H9 (cell line): Measurements from ENCODE around the gene CADPS. TPM values are rescaled to one million over a fixed set of nuclear protein-coding genes. Genes with fewer than 3 reads are reported as not detected.

Experiments used
- DNase-seq: peaks from one replicate; pipeline ENCODE4 v3.0.0-alpha.2; 2017
- H2AFZ ChIP-seq: one replicate; pipeline ENCODE4 v1.6.1; 2013; ENCODE audit warnings: mild to moderate bottlenecking, low read length, control low read depth, moderate library complexity
- H2AK5ac ChIP-seq: 2 replicates; pipeline ENCODE4 v1.6.1; 2013; ENCODE audit warnings: low read length, control low read depth, mixed read lengths; ENCODE audit not compliant: insufficient read length
- H2BK120ac ChIP-seq: one replicate; pipeline ENCODE4 v1.6.1; 2013; ENCODE audit warnings: low read depth, mild to moderate bottlenecking, low read length, control low read depth, inconsistent platforms; ENCODE audit not compliant: poor library complexity, severe bottlenecking
- H2BK12ac ChIP-seq: 2 replicates; pipeline ENCODE4 v1.6.1; 2013; ENCODE audit warnings: low read length, control low read depth, mixed read lengths, low read depth; ENCODE audit not compliant: insufficient read length
- H2BK15ac ChIP-seq: 2 replicates; pipeline ENCODE4 v1.6.1; 2013; ENCODE audit warnings: low read depth, low read length, control low read depth
- H2BK20ac ChIP-seq: one replicate; pipeline ENCODE4 v1.6.1; 2013; ENCODE audit warnings: low read depth, mild to moderate bottlenecking, low read length, control low read depth, inconsistent platforms; ENCODE audit not compliant: poor library complexity, severe bottlenecking
- H2BK5ac ChIP-seq: 2 replicates; pipeline ENCODE4 v1.6.1; 2013; ENCODE audit warnings: low read length, control low read depth, mixed read lengths; ENCODE audit not compliant: insufficient read length
- H3K14ac ChIP-seq: 2 replicates; pipeline ENCODE4 v1.6.1; 2013; ENCODE audit warnings: low read length, control low read depth; ENCODE audit not compliant: insufficient read depth
- H3K18ac ChIP-seq: 2 replicates; pipeline ENCODE4 v1.6.1; 2013; ENCODE audit warnings: low read depth, mild to moderate bottlenecking, mixed read lengths, low read length, control low read depth; ENCODE audit not compliant: insufficient read length
- H3K23ac ChIP-seq: 2 replicates; pipeline ENCODE4 v1.6.1; 2013; ENCODE audit warnings: low read length, control low read depth, mixed read lengths, low read depth; ENCODE audit not compliant: insufficient read length
- H3K23me2 ChIP-seq: 2 replicates; pipeline ENCODE4 v1.6.1; 2013; ENCODE audit warnings: low read depth, mild to moderate bottlenecking, mixed read lengths, low read length, control low read depth; ENCODE audit not compliant: insufficient read length, poor library complexity, severe bottlenecking
- H3K27ac ChIP-seq: 2 replicates; pipeline ENCODE4 v1.5.1; 2013; ENCODE audit warnings: low read length, control low read depth, mixed read lengths, low read depth; ENCODE audit not compliant: insufficient read length
- H3K27me3 ChIP-seq: 2 replicates; pipeline ENCODE4 v1.6.1; 2013; ENCODE audit warnings: low read length, control low read depth, inconsistent platforms; ENCODE audit not compliant: insufficient read depth
- H3K4ac ChIP-seq: 2 replicates; pipeline ENCODE4 v1.6.1; 2013; ENCODE audit warnings: low read depth, mild to moderate bottlenecking, control low read depth, inconsistent platforms, low read length, moderate library complexity
- H3K4me1 ChIP-seq: 2 replicates; pipeline ENCODE4 v1.6.1; 2013; ENCODE audit warnings: low read length, control low read depth, inconsistent platforms; ENCODE audit not compliant: insufficient read depth
- H3K4me2 ChIP-seq: 2 replicates; pipeline ENCODE4 v1.6.1; 2013; ENCODE audit warnings: low read length, control low read depth, mixed read lengths; ENCODE audit not compliant: insufficient read length, insufficient read depth
- H3K56ac ChIP-seq: 2 replicates; pipeline ENCODE4 v1.6.1; 2013; ENCODE audit warnings: low read depth, mild to moderate bottlenecking, mixed read lengths, low read length, control low read depth; ENCODE audit not compliant: insufficient read length
- H3K79me1 ChIP-seq: 2 replicates; pipeline ENCODE4 v1.6.1; 2013; ENCODE audit warnings: low read depth, mild to moderate bottlenecking, moderate library complexity, low read length, control low read depth, inconsistent platforms; ENCODE audit not compliant: insufficient read depth, poor library complexity, severe bottlenecking
- H3K79me2 ChIP-seq: 2 replicates; pipeline ENCODE4 v1.6.1; 2013; ENCODE audit warnings: low read length, control low read depth, inconsistent platforms; ENCODE audit not compliant: insufficient read depth
- H3K9ac ChIP-seq: 2 replicates; pipeline ENCODE4 v1.6.1; 2013; ENCODE audit warnings: low read length, control low read depth, mixed read lengths; ENCODE audit not compliant: insufficient read length; ENCODE audit errors: extremely low read depth
- H3K9me3 ChIP-seq: one replicate; pipeline ENCODE4 v1.6.1; 2013; ENCODE audit warnings: low read depth, low read length, inconsistent platforms; ENCODE audit not compliant: control insufficient read depth
- H3T11ph ChIP-seq: one replicate; pipeline ENCODE4 v1.6.1; 2013; ENCODE audit warnings: mild to moderate bottlenecking, low read length, control low read depth, inconsistent platforms
- H4K20me1 ChIP-seq: one replicate; pipeline ENCODE4 v1.6.1; 2013; ENCODE audit not compliant: control insufficient read depth, insufficient read length, insufficient read depth
- H4K5ac ChIP-seq: 2 replicates; pipeline ENCODE4 v1.6.1; 2013; ENCODE audit warnings: low read depth, mild to moderate bottlenecking, mixed read lengths, low read length, control low read depth; ENCODE audit not compliant: insufficient read length
- H4K8ac ChIP-seq: replicated peaks from 2 replicates; pipeline ENCODE4 v1.6.1; 2013; ENCODE audit warnings: low read length, control low read depth, mixed read lengths, low read depth; ENCODE audit not compliant: insufficient read length
- H4K91ac ChIP-seq: 2 replicates; pipeline ENCODE4 v1.6.1; 2013; ENCODE audit warnings: low read depth, mild to moderate bottlenecking, moderate library complexity, mixed read lengths, low read length, control low read depth; ENCODE audit not compliant: insufficient read length
- H3K27ac Mint-ChIP-seq, 3 experiments: 2 replicates in 2 of 3; 3 replicates in 1 of 3; pipeline ENCODE4 v1.8.0; 2020 to 2021; ENCODE audit warnings: mixed read lengths in 3 of 3, mild to moderate bottlenecking in 1 of 3, moderate library complexity in 1 of 3
- H3K27me3 Mint-ChIP-seq: 2 replicates; pipeline ENCODE4 v1.8.0; 2021; ENCODE audit warnings: low read depth, mild to moderate bottlenecking, moderate library complexity, mixed read lengths
- H3K36me3 Mint-ChIP-seq, 3 experiments: 2 replicates in 2 of 3; 3 replicates in 1 of 3; pipeline ENCODE4 v1.8.0; 2020 to 2021; ENCODE audit warnings: low read depth in 3 of 3, mixed read lengths in 3 of 3; ENCODE audit not compliant: insufficient read depth in 1 of 3
- H3K4me1 Mint-ChIP-seq, 2 experiments: 2 replicates each; pipeline ENCODE4 v1.8.0; 2020; ENCODE audit warnings: mixed read lengths in 2 of 2
- H3K4me3 Mint-ChIP-seq, 2 experiments: 2 replicates in 1 of 2; 3 replicates in 1 of 2; pipeline ENCODE4 v1.8.0; 2020 to 2021; ENCODE audit warnings: mild to moderate bottlenecking in 2 of 2, mixed read lengths in 2 of 2, moderate library complexity in 1 of 2
- H3K9me3 Mint-ChIP-seq, 2 experiments: 2 replicates in 1 of 2; 3 replicates in 1 of 2; pipeline ENCODE4 v1.8.0; 2020; ENCODE audit warnings: mild to moderate bottlenecking in 2 of 2, mixed read lengths in 2 of 2, moderate library complexity in 1 of 2
- CTCF ChIP-seq: fragments of 200-600 bp; sonication (generic); conservative IDR thresholded peaks from 3 replicates; pipeline ENCODE4 v1.8.0; 2021; ENCODE audit warnings: antibody characterized with exemption, mild to moderate bottlenecking
- WGBS: extraction: QIAGEN DNeasy Blood & Tissue Kit; methylation state at CpG from one replicate; pipeline ENCODE4 v1.1.7; 2013; ENCODE audit warnings: missing lambda C conversion rate, low lambda C conversion rate, mixed read lengths; ENCODE audit not compliant: insufficient read length; ENCODE audit errors: extremely low coverage; 5-methylcytosine and 5-hydroxymethylcytosine counted together
- total RNA-seq: library from RNA; stranded (reverse); gene quantifications from 2 replicates; pipeline ENCODE4 v1.2.1, GENCODE V29; 2021

The CADPS gene
- total RNA-seq, 1 experiment from 2014 or later = 6.6 TPM

DNA sequence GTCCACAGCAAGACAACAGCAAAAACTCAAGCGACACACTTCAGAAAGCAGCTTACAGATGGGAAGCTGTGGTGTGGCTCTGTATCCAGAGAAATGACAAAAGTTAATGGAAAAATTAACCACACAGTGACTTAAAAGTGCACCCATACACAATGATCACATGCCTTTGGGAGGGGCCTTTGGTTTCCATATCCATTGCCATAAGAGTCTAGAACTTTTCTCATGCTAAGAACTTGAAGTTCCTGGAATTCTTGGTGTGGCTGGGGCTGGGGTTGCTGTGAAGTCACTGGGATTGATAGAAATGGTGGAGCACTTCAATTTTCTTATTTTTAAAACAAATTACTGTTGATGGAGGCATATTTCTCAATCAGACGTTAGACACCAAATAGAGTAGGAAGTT lies 393.3 kb downstream of the CADPS start:
- H3K14ac ChIP-seq = no peak overlapping the region
- Mint-ChIP-seq H3K36me3 (peaks cover 0 to 7% (median 2%) of the 10 kb centered on the region in 3 experiments; a peak in 3 of 7 replicates), H3K27me3 (no peaks in the 10 kb centered on the region; the same call in 1 of the 2 replicates), H3K9me3 (peaks cover 3 to 5% of the 10 kb centered on the region in 2 experiments; a peak in 4 of 5 replicates), H3K27ac (no peak overlapping the region), H3K4me1 (peaks cover 16 to 19% of the 10 kb centered on the region in 2 experiments), H3K4me3 (no peak overlapping the region)
- H4K8ac ChIP-seq = no peak overlapping the region
- no peak overlapping the region for H2BK120ac ChIP-seq
- H3T11ph ChIP-seq = no peak overlapping the region
- no peaks in the 10 kb centered on the region for H4K20me1 ChIP-seq
- H3K56ac ChIP-seq = no peak overlapping the region
- H3K18ac ChIP-seq = no peak overlapping the region
- H4K91ac ChIP-seq = no peak overlapping the region
- H3K79me2 ChIP-seq = no peaks in the 10 kb centered on the region
- H3K79me1 ChIP-seq = no peaks in the 10 kb centered on the region
- DNase-seq = no peak
- no peak overlapping the region for H2AK5ac ChIP-seq
- H2BK20ac ChIP-seq = no peak overlapping the region
- H2BK5ac ChIP-seq = no peak overlapping the region
- H3K9me3 ChIP-seq = no peaks in the 10 kb centered on the region
- no peak for TF ChIP-seq CTCF
- no peak overlapping the region for H3K23ac ChIP-seq
- no peaks in the 10 kb centered on the region for H3K27me3 ChIP-seq
- H3K4me2 ChIP-seq = no peak overlapping the region
- H2AFZ ChIP-seq = no peak overlapping the region
- H4K5ac ChIP-seq = no peak overlapping the region
- H3K23me2 ChIP-seq = no peaks in the 10 kb centered on the region
- no peak overlapping the region for H3K4ac ChIP-seq
- no peak overlapping the region for H2BK15ac ChIP-seq
- no peak overlapping the region for H2BK12ac ChIP-seq
- H3K9ac ChIP-seq = no peak overlapping the region
- H3K27ac ChIP-seq = no peak overlapping the region
- H3K4me1 ChIP-seq = peaks cover 8% of the 10 kb centered on the region; the same call in 1 of the 2 replicates
- WGBS = no CpG with 5 or more reads among the region's 2 CpGs
